HepG2 (cell line): ENCODE data around the gene SERTAD3. TPM values are rescaled to one million over a fixed set of nuclear protein-coding genes. Genes with fewer than 3 reads are reported as not detected.

Source experiments
- DNMT3B ChIP-seq: conservative IDR thresholded peaks from 2 replicates; pipeline ENCODE4 v1.6.1; 2016; ENCODE audit warnings: missing biosample characterization, control low read depth
- JUNB ChIP-seq: sonication (generic); formaldehyde crosslinking; IDR thresholded peaks from 2 replicates; pipeline ENCODE4 v1.8.0; 2022; ENCODE audit warnings: missing genetic modification reagents, mild to moderate bottlenecking, borderline replicate concordance
- KLF6 ChIP-seq: IDR thresholded peaks from 2 replicates; pipeline ENCODE4 v1.8.0; 2016; ENCODE audit warnings: missing biosample characterization, missing genetic modification reagents
- PAWR ChIP-seq: sonication (generic); formaldehyde crosslinking; IDR thresholded peaks from 2 replicates; pipeline ENCODE4 v1.4.0; 2020; ENCODE audit warnings: missing genetic modification reagents, mild to moderate bottlenecking, borderline replicate concordance
- PHF20 ChIP-seq: sonication (generic); formaldehyde crosslinking; IDR thresholded peaks from 2 replicates; pipeline ENCODE4 v1.5.0; 2020; ENCODE audit warnings: mild to moderate bottlenecking, missing genetic modification reagents
- PHF5A ChIP-seq: IDR thresholded peaks from one replicate; pipeline ENCODE4 v1.6.1; 2018; ENCODE audit warnings: low read depth, missing genetic modification reagents; ENCODE audit not compliant: unreplicated experiment
- PRDM10 ChIP-seq: sonication (generic); formaldehyde crosslinking; IDR thresholded peaks from 2 replicates; pipeline ENCODE4 v1.4.0; 2020; ENCODE audit warnings: low read depth, missing genetic modification reagents
- RFX3 ChIP-seq: IDR thresholded peaks from 2 replicates; pipeline ENCODE4 v1.6.1; 2016; ENCODE audit warnings: missing biosample characterization, missing genetic modification reagents
- RFXAP ChIP-seq: sonication (generic); formaldehyde crosslinking; IDR thresholded peaks from 2 replicates; pipeline ENCODE4 v1.4.0; 2020; ENCODE audit warnings: missing genetic modification reagents, borderline replicate concordance
- SIX1 ChIP-seq: sonication (generic); formaldehyde crosslinking; IDR thresholded peaks from 2 replicates; pipeline ENCODE4 v1.4.0; 2020; ENCODE audit warnings: missing genetic modification reagents, borderline replicate concordance
- SUZ12 ChIP-seq: fragments of 150-350 bp; IDR thresholded peaks from 2 replicates; pipeline ENCODE4 v1.6.1; 2014; ENCODE audit warnings: low read depth, low read length
- ZFP41 ChIP-seq: sonication (generic); formaldehyde crosslinking; IDR thresholded peaks from 2 replicates; pipeline ENCODE4 v1.4.0; 2020; ENCODE audit warnings: mild to moderate bottlenecking, missing genetic modification reagents, borderline replicate concordance
- ZFYVE20 ChIP-seq: sonication (generic); formaldehyde crosslinking; IDR thresholded peaks from 2 replicates; pipeline ENCODE4 v1.8.0; 2023; ENCODE audit warnings: low read depth, mild to moderate bottlenecking, moderate library complexity, missing genetic modification reagents, borderline replicate concordance
- ZKSCAN8 ChIP-seq: IDR thresholded peaks from 2 replicates; pipeline ENCODE4 v1.6.1; 2016; ENCODE audit warnings: borderline replicate concordance, missing genetic modification reagents, missing compliant biosample characterization
- ZMYM2 ChIP-seq: sonication (generic); formaldehyde crosslinking; IDR thresholded peaks from 2 replicates; pipeline ENCODE4 v1.8.0; 2022; ENCODE audit warnings: mild to moderate bottlenecking, missing genetic modification reagents
- ZNF251 ChIP-seq: sonication (generic); formaldehyde crosslinking; IDR thresholded peaks from 2 replicates; pipeline ENCODE4 v1.9.0; 2021; ENCODE audit warnings: mild to moderate bottlenecking, missing genetic modification reagents
- ZNF354B ChIP-seq: sonication (generic); formaldehyde crosslinking; IDR thresholded peaks from 2 replicates; pipeline ENCODE4 v1.8.0; 2022; ENCODE audit warnings: mild to moderate bottlenecking, missing genetic modification reagents
- ZNF430 ChIP-seq: sonication (generic); formaldehyde crosslinking; IDR thresholded peaks from 2 replicates; pipeline ENCODE4 v1.9.0; 2021; ENCODE audit warnings: mild to moderate bottlenecking, missing genetic modification reagents
- ZNF564 ChIP-seq: sonication (generic); formaldehyde crosslinking; IDR thresholded peaks from 2 replicates; pipeline ENCODE4 v1.8.1; 2023; ENCODE audit warnings: mild to moderate bottlenecking, missing genetic modification reagents
- ZSCAN31 ChIP-seq: sonication (generic); formaldehyde crosslinking; IDR thresholded peaks from 2 replicates; pipeline ENCODE4 v1.5.0; 2020; ENCODE audit warnings: low read depth, mild to moderate bottlenecking, missing genetic modification reagents
- polyA plus RNA-seq, 8 experiments: library from polyadenylated mRNA; depleted of rRNA in 3 of 8; stranded (reverse) in 7 of 8; unstranded in 1 of 8; fragments of >200 nt; fragmentation: Illumina TruSeq in 4 of 8; extraction: Trizol in 4 of 8; gene quantifications; 2 replicates each; pipeline versions ENCODE4 v1.2.1 to v1.2.3, GENCODE V29; 2011 to 2016; ENCODE audit warnings: low read depth in 4 of 8, missing spikeins in 1 of 8, mixed read lengths in 1 of 8; ENCODE audit not compliant: insufficient read depth in 1 of 8
- total RNA-seq, 5 experiments: library from RNA; depleted of rRNA; stranded (reverse); fragments of >200 nt; fragmentation: Illumina TruSeq; extraction: Trizol; gene quantifications; 2 replicates each; pipeline ENCODE4 v1.2.3, GENCODE V29; 2016; ENCODE audit warnings: low read depth in 1 of 5
- TF ChIP-seq, protein P1 (sequence below): sonication (generic); formaldehyde crosslinking; IDR thresholded peaks from 2 replicates; pipeline ENCODE4 v1.5.0; 2020; ENCODE audit warnings: missing genetic modification reagents
- TF ChIP-seq, protein P2 (sequence below): sonication (generic); formaldehyde crosslinking; IDR thresholded peaks from 2 replicates; pipeline ENCODE4 v1.5.0; 2020; ENCODE audit warnings: mild to moderate bottlenecking, missing genetic modification reagents

SERTAD3 gene
- total and polyA plus RNA-seq, 2 of the 13 experiments (the other 11 are each of a cell fraction or from before 2014, with no cell fraction given): 9.6 to 16.9 TPM

DNA sequence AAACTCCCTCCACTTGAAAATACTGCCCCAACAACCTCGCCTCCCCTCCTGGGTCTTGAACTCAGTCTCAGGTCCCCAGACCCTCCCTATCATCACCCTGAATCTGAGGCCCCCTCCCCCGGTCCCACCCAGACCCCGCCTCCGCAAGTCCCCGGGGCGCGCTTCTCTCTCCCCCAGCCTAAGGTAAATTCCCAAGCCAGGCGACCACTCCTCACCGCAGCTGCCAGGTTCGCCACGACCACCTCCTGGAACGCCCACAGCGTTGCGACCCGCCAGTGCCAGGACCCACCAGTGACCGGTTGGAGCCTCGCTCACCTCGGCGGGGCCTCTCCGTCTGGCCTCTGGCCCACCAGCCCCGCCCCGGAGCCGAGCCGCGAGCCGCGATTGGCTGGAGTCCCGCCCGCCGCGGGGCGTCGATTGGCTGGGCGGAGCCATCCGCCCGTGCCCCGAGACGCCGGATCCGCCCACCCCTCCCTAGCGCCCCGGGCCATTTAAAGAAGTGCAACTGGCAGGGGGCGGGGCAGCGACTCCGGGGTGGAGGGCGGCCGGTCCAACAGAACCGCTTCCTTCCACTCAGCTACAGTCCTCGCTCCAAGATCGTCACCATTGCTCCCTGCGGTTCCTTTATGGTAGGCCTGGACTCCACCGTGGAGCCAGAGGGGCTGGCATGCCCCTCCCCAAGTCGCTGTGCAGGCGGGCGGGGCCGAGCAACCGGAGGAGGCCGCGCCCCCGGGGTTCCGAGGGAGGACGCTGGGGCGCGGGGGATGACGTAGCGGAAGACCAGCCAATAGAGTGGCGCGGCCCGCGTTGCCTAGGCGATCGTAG is at the start of gene SERTAD3 (continued):
- peak; percentile 70; the same call in 1 of the 2 replicates for TF ChIP-seq PRDM10 (CRISPR knock-in tag)
- no peak for TF ChIP-seq ZFYVE20
- no peak for TF ChIP-seq ZFP41 (CRISPR knock-in tag)
- TF ChIP-seq RFX3 (CRISPR knock-in tag): peak; percentile 85
- TF ChIP-seq, protein P1, sequence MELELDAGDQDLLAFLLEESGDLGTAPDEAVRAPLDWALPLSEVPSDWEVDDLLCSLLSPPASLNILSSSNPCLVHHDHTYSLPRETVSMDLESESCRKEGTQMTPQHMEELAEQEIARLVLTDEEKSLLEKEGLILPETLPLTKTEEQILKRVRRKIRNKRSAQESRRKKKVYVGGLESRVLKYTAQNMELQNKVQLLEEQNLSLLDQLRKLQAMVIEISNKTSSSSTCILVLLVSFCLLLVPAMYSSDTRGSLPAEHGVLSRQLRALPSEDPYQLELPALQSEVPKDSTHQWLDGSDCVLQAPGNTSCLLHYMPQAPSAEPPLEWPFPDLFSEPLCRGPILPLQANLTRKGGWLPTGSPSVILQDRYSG (CRISPR knock-in tag): 0 out of 2 replicates have a peak, but pooled peaks have one; percentile 47
- TF ChIP-seq ZKSCAN8 (CRISPR knock-in tag): peak; percentile 29; the same call in 1 of the 2 replicates
- TF ChIP-seq SIX1 (CRISPR knock-in tag): no peak
- 0 out of 2 replicates have a peak, but pooled peaks have one; percentile 51 for TF ChIP-seq KLF6 (CRISPR knock-in tag)
- no peak for TF ChIP-seq ZMYM2 (CRISPR knock-in tag)
- TF ChIP-seq ZNF354B: no peak
- no peak for TF ChIP-seq DNMT3B (CRISPR knock-in tag)
- TF ChIP-seq ZNF430: peak; percentile 33; the same call in 1 of the 2 replicates
- no peak for TF ChIP-seq RFXAP (CRISPR knock-in tag)
- no peak for TF ChIP-seq ZSCAN31 (CRISPR knock-in tag)
- TF ChIP-seq PHF5A (CRISPR knock-in tag): peak; percentile 43
- TF ChIP-seq, protein P2, sequence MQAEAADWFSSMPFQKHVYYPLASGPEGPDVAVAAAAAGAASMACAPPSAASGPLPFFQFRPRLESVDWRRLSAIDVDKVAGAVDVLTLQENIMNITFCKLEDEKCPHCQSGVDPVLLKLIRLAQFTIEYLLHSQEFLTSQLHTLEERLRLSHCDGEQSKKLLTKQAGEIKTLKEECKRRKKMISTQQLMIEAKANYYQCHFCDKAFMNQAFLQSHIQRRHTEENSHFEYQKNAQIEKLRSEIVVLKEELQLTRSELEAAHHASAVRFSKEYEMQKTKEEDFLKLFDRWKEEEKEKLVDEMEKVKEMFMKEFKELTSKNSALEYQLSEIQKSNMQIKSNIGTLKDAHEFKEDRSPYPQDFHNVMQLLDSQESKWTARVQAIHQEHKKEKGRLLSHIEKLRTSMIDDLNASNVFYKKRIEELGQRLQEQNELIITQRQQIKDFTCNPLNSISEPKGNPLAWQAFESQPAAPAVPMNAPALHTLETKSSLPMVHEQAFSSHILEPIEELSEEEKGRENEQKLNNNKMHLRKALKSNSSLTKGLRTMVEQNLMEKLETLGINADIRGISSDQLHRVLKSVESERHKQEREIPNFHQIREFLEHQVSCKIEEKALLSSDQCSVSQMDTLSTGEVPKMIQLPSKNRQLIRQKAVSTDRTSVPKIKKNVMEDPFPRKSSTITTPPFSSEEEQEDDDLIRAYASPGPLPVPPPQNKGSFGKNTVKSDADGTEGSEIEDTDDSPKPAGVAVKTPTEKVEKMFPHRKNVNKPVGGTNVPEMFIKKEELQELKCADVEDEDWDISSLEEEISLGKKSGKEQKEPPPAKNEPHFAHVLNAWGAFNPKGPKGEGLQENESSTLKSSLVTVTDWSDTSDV: no peak
- no peak for TF ChIP-seq PAWR (CRISPR knock-in tag)
- TF ChIP-seq ZNF564 (CRISPR knock-in tag): 0 out of 2 replicates have a peak, but pooled peaks have one; percentile 67
- no peak for TF ChIP-seq ZNF251 (CRISPR knock-in tag)
- TF ChIP-seq SUZ12: no peak
- TF ChIP-seq PHF20: peak; percentile 39; the same call in 1 of the 2 replicates
- TF ChIP-seq JUNB: no peak
